AG09309 (cell line): Measurements from ENCODE around the gene PTGES.

Source experiments
- DNase-seq: peaks from one replicate; pipeline ENCODE4 v3.0.0-alpha.2; 2010; ENCODE audit warnings: low read depth
- H3K4me3 ChIP-seq: 2 replicates; pipeline ENCODE4 v1.5.1; 2011; ENCODE audit warnings: mild to moderate bottlenecking, low read depth, low read length, moderate library complexity; ENCODE audit not compliant: control insufficient read depth
- CTCF ChIP-seq: IDR thresholded peaks from 2 replicates; pipeline ENCODE4 v1.5.1; 2011; ENCODE audit warnings: mild to moderate bottlenecking, low read depth, low read length, inconsistent platforms; ENCODE audit not compliant: insufficient read depth, control insufficient read depth; ENCODE audit errors: missing control alignments

The PTGES gene

GRCh38 chr9:129783516-129784361 is 30.9 kb upstream of the PTGES start:
- H3K4me3 ChIP-seq: no peak overlapping the region
- peak; percentile 89 for TF ChIP-seq CTCF
- DNase-seq: peak; percentile 43

- H3K4me3 ChIP-seq: no peak overlapping the region
- no peak for TF ChIP-seq CTCF
- DNase-seq: no peak
These were observed 29.1 kb upstream of the PTGES start for GRCh38 chr9:129781981-129782380.

GRCh38 chr9:129781131-129781530 is 28.3 kb upstream of the PTGES start:
- TF ChIP-seq CTCF: no peak
- no peak for DNase-seq
- H3K4me3 ChIP-seq: no peak overlapping the region

- H3K4me3 ChIP-seq: no peak overlapping the region
- no peak for DNase-seq
- no peak for TF ChIP-seq CTCF
These were observed 26.8 kb upstream of the PTGES start for GRCh38 chr9:129779560-129780190.

GRCh38 chr9:129778469-129778868 is 25.6 kb upstream of the PTGES start:
- no peak for DNase-seq
- TF ChIP-seq CTCF: no peak
- no peak overlapping the region for H3K4me3 ChIP-seq

GRCh38 chr9:129777769-129778130 is 24.9 kb upstream of the PTGES start:
- H3K4me3 ChIP-seq: no peak overlapping the region
- no peak for TF ChIP-seq CTCF
- no peak for DNase-seq
